Mucosa of descending colon (tissue), 3 donors: ENCODE results near the gene OR8J1. TPM values are rescaled to one million over a fixed set of nuclear protein-coding genes. Genes with fewer than 3 reads are reported as not detected.

Source experiments
- ATAC-seq: fragments of 200-7000 bp; cut with Tn5 transposase; one replicate; pipeline ENCODE4 v1.9.1; 2020; ENCODE audit warnings: mild to moderate bottlenecking, moderate library complexity
- DNase-seq, 3 donors: peaks; one replicate each; pipeline ENCODE4 v3.0.0-alpha.2; 2020
- H3K36me3 ChIP-seq: fragments of 200-600 bp; one replicate; pipeline ENCODE4 v1.8.0; 2021; ENCODE audit warnings: low read depth, mild to moderate bottlenecking
- H3K4me1 ChIP-seq: fragments of 200-600 bp; one replicate; pipeline ENCODE4 v1.8.0; 2021; ENCODE audit warnings: low read depth, mild to moderate bottlenecking
- H3K4me3 ChIP-seq: fragments of 200-600 bp; one replicate; pipeline ENCODE4 v1.8.0; 2021; ENCODE audit warnings: mild to moderate bottlenecking
- H3K9me3 ChIP-seq: fragments of 200-600 bp; one replicate; pipeline ENCODE4 v1.8.0; 2021; ENCODE audit warnings: mild to moderate bottlenecking
- intact Hi-C, 2 donors: fragments of 100-400 bp; cut with DNase I in 1 of 2; cut with micrococcal nuclease in 1 of 2; formaldehyde crosslinking; loops; one replicate each; pipeline versions ENCODE4 v1.11.0 to v1.11.1; 2022; cut with DNase I, micrococcal nuclease
- long read RNA-seq, 2 donors: library from polyadenylated mRNA; unstranded; transcript quantifications; one replicate each; pipeline ENCODE4 v2.0.0, GENCODE V29; 2019 to 2021
- total RNA-seq, 3 donors: library from RNA; stranded (reverse); fragmentation: NEBNext Ultra II Directional in 2 of 3; extraction: Animal tissue kit (Norgen Biotek cat#: 25700) in 2 of 3; gene quantifications; one replicate each; pipeline versions ENCODE4 v1.2.1 to v1.2.4, GENCODE V29; 2021 to 2023
- TF ChIP-seq, protein P1 (sequence below): fragments of 200-600 bp; IDR thresholded peaks from one replicate; pipeline ENCODE4 v1.8.0; 2022; ENCODE audit warnings: antibody characterized with exemption, mild to moderate bottlenecking
- donor health status: DM: no; HTN: no; CAD: no; lungs with moderate emphysema.
- donor health status: DM: no; HTN: no; CAD: no.
- donor health status: DM: no; HTN: yes; CAD: no.

Gene OR8J1
- not detected for total RNA-seq
- long read RNA-seq, donor 1: 0 reads
- long read RNA-seq, donor 2: 0 reads

DNA sequence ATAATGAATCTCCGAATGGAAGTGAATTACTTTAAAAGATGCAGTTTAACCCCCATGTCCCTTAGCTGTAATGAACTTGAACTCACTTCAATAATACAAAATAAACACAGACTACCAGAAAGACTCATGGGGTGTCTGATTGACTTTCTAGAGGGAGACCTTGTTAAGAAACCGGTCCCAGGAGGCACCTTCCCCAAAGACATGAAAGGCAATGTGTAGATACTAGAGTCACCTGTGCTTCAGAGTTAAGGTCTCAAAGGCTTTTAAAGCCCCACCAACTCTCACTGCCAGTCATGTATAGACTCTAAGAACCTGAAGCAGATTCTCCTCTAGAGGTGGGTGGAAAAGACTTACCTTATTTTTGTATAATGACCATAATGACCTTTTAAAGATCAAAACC is at the start of gene OR8J1:
TSS of gene OR8J1 (plus strand) at position 301 of the 400 bp plus-strand sequence. CDS start 5,956 bp downstream, outside the sequence.
- DNase-seq (no peak), ATAC-seq (no peak)
- H3K4me3 ChIP-seq: no peak within 1 kb of the TSS
- no peaks in the 10 kb centered on the region for H3K4me1 ChIP-seq
- H3K36me3 ChIP-seq: no peaks in the 10 kb centered on the region
- TF ChIP-seq, protein P1, sequence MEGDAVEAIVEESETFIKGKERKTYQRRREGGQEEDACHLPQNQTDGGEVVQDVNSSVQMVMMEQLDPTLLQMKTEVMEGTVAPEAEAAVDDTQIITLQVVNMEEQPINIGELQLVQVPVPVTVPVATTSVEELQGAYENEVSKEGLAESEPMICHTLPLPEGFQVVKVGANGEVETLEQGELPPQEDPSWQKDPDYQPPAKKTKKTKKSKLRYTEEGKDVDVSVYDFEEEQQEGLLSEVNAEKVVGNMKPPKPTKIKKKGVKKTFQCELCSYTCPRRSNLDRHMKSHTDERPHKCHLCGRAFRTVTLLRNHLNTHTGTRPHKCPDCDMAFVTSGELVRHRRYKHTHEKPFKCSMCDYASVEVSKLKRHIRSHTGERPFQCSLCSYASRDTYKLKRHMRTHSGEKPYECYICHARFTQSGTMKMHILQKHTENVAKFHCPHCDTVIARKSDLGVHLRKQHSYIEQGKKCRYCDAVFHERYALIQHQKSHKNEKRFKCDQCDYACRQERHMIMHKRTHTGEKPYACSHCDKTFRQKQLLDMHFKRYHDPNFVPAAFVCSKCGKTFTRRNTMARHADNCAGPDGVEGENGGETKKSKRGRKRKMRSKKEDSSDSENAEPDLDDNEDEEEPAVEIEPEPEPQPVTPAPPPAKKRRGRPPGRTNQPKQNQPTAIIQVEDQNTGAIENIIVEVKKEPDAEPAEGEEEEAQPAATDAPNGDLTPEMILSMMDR: no peak
- intact Hi-C loops: no loop called here
- H3K9me3 ChIP-seq: no peaks in the 10 kb centered on the region

GRCh38 chr11:56307836-56308235 is 46.3 kb upstream of the OR8J1 start:
- DNase-seq (no peak), ATAC-seq (no peak)
- Histone ChIP-seq H3K4me1 (no peaks in the 10 kb centered on the region), H3K4me3 (no peak overlapping the region), H3K9me3 (no peaks in the 10 kb centered on the region), H3K36me3 (no peaks in the 10 kb centered on the region)
- intact Hi-C loops: no loop called here
- TF ChIP-seq, protein P1: no peak

DNA sequence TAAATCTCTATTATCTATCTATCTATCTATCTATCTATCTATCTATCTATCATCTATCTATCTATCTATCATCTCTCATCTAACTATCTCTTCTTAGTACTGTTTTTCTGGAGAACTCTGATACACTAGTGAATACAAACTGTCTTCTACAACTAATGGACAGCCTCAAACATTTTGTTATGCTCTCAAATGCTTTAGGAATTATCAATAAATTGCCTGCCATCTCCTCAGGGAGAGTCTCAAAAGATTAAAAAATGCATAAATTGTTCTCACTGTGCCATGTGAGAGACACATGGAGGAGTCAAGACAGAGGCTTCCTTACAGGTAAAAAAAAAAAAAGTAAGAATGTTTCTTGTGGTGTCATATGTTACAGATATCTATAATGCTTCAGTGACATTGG is 39.2 kb upstream of the OR8J1 start, which contains the start of gene OR8K3:
TSS of gene OR8K3 (plus strand) at position 301 of the 400 bp plus-strand sequence. CDS start 3,163 bp downstream, outside the sequence.
- DNase-seq (no peak), ATAC-seq (no peak)
- Histone ChIP-seq H3K36me3 (no peaks in the 10 kb centered on the region), H3K9me3 (no peaks in the 10 kb centered on the region), H3K4me3 (no peak within 1 kb of the TSS), H3K4me1 (no peaks in the 10 kb centered on the region)
- TF ChIP-seq, protein P1: no peak
- intact Hi-C loops: no loop called here

DNA sequence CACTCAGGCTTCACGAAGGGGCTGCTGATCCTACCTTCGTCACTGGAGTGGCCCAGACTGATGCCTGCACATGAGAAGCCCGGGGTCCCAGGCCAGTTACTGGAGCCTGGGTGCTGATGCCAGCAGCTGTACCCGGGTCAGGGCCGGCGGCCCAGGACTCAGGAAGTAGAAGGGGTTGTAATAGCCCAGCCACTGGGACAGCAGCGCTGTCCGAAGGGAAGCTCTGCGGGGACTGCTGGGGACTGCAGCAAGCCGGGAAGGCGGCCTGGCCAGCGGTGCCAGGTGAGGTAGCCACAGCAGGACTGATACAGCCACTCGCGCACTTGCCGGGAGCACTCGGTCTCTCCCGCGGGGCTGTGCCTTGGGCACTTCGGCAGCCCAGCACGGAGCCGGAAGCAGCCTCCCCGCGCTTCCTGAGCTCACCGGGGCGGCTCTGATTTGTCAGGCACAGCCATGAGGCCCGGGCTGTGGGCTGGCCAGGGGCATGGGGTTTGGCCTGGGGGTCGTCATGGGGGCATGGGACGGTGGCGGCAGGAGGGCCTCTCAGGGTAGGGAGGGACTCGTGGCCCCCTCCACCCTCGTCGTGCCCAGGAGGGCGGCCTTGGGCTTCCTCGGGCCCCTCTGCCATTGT is 22.1 kb upstream of the OR8J1 start:
- no peaks in the 10 kb centered on the region for H3K36me3 ChIP-seq
- no peaks in the 10 kb centered on the region for H3K9me3 ChIP-seq
- ATAC-seq (no peak), DNase-seq (no peak)
- TF ChIP-seq, protein P1: no peak
- intact Hi-C loops: no loop called here
- H3K4me3 ChIP-seq: no peak overlapping the region
- no peaks in the 10 kb centered on the region for H3K4me1 ChIP-seq

DNA sequence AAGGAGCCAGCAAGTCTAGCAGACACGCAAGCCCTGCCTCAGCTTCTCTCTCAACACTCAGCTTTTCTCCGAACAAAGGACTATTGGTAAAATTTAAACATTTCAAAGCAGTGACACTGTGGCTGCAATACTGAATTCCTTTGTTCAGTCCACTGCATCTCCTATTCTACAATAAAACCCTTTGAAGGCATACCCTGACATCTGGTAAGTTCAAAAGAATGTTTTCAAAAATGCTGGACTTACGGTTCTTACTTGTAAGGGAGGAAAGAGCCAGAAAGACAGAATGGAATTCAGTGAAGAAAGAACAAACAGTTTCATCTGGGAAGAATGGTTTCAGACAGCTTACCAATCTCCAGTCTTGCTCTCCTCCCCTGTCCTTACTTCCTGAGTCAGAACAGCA is 20.9 kb upstream of the OR8J1 start:
- ATAC-seq (no peak), DNase-seq (no peak)
- Histone ChIP-seq H3K36me3 (no peaks in the 10 kb centered on the region), H3K4me3 (no peak overlapping the region), H3K9me3 (no peaks in the 10 kb centered on the region), H3K4me1 (no peaks in the 10 kb centered on the region)
- intact Hi-C loops: no loop called here
- TF ChIP-seq, protein P1: no peak
